Osteocyte (in vitro differentiated cells): ENCODE measurements around the gene UBASH3A. TPM values are rescaled to one million over a fixed set of nuclear protein-coding genes. Genes with fewer than 3 reads are reported as not detected.

Experiments used
- DNase-seq: peaks from one replicate; pipeline ENCODE4 v3.0.0; 2021; ENCODE audit warnings: mixed read lengths; ENCODE audit not compliant: unreplicated experiment; ENCODE audit errors: extremely low spot score
- H3K27ac Mint-ChIP-seq: one replicate; pipeline ENCODE4 v1.8.0; 2021; ENCODE audit warnings: mild to moderate bottlenecking, mixed read lengths; ENCODE audit not compliant: unreplicated experiment
- H3K27me3 Mint-ChIP-seq: one replicate; pipeline ENCODE4 v1.8.0; 2021; ENCODE audit warnings: mixed read lengths; ENCODE audit not compliant: unreplicated experiment
- H3K36me3 Mint-ChIP-seq: one replicate; pipeline ENCODE4 v1.8.0; 2021; ENCODE audit warnings: mixed read lengths; ENCODE audit not compliant: unreplicated experiment
- H3K4me1 Mint-ChIP-seq: one replicate; pipeline ENCODE4 v1.8.0; 2021; ENCODE audit warnings: mixed read lengths; ENCODE audit not compliant: unreplicated experiment
- H3K4me3 Mint-ChIP-seq: one replicate; pipeline ENCODE4 v1.8.0; 2021; ENCODE audit warnings: mild to moderate bottlenecking, moderate library complexity, mixed read lengths; ENCODE audit not compliant: unreplicated experiment
- H3K9me3 Mint-ChIP-seq: one replicate; pipeline ENCODE4 v1.8.0; 2021; ENCODE audit warnings: mixed read lengths; ENCODE audit not compliant: unreplicated experiment
- total RNA-seq: library from RNA; stranded (reverse); gene quantifications from 2 replicates; pipeline ENCODE4 v1.2.1, GENCODE V29; 2021
- TF ChIP-seq, protein P1 (sequence below): fragments of 200-600 bp; sonication (generic); IDR thresholded peaks from 2 replicates; pipeline ENCODE4 v1.5.0; 2021; ENCODE audit warnings: antibody characterized with exemption, mild to moderate bottlenecking, moderate library complexity

UBASH3A gene
- total RNA-seq, 1 donor from 2014 or later = not detected

- no peak overlapping the region for H3K4me3 Mint-ChIP-seq
- no peaks in the 10 kb centered on the region for H3K9me3 Mint-ChIP-seq
- H3K36me3 Mint-ChIP-seq = no peaks in the 10 kb centered on the region
- H3K4me1 Mint-ChIP-seq = peaks cover 16% of the 10 kb centered on the region
- TF ChIP-seq, protein P1, sequence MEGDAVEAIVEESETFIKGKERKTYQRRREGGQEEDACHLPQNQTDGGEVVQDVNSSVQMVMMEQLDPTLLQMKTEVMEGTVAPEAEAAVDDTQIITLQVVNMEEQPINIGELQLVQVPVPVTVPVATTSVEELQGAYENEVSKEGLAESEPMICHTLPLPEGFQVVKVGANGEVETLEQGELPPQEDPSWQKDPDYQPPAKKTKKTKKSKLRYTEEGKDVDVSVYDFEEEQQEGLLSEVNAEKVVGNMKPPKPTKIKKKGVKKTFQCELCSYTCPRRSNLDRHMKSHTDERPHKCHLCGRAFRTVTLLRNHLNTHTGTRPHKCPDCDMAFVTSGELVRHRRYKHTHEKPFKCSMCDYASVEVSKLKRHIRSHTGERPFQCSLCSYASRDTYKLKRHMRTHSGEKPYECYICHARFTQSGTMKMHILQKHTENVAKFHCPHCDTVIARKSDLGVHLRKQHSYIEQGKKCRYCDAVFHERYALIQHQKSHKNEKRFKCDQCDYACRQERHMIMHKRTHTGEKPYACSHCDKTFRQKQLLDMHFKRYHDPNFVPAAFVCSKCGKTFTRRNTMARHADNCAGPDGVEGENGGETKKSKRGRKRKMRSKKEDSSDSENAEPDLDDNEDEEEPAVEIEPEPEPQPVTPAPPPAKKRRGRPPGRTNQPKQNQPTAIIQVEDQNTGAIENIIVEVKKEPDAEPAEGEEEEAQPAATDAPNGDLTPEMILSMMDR = no peak
- DNase-seq = no peak
- peaks cover 2% of the 10 kb centered on the region for H3K27me3 Mint-ChIP-seq
- no peak overlapping the region for H3K27ac Mint-ChIP-seq
Measured at GRCh38 chr21:42455754-42456440, 52.2 kb downstream of the UBASH3A start.

DNA sequence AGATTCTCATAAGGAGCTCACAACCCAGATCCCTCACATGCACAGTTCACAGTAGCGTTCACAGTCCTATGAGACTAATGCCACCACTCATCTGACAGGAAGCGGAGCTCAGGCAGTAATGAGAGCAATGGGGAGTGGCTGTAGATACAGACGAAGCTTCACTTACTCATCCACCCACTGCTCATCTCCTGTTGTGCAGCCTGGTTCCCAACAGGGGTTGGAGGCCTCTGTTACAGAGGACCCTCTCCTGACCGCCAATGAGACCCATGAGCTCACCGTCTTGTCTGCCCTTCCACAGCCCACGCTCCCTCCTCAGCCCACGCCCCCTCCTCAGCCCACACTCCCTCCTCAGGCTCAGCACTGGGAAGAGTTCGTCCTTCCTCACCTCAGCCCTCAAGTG is 52.8 kb downstream of the UBASH3A start:
- H3K27ac Mint-ChIP-seq = no peak overlapping the region

DNA sequence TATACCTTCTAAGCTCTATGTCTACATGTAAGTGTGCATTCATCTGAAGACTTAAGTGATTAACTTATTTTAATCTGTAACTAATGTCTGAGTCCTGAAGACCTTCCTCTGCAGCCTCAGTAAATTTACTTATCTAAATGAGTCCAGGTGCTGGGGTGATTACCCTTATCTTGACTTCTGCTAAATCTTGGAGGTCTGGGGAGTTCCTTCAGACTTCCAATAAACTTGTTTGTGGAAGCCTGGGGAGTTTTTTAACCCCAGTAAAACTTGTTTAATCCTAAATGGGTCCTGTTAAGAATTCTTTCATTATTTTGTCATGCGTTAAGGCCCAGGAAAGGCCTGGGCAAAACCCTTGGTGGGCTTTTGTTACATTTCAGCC is 55.4 kb downstream of the UBASH3A start:
- H3K27me3 Mint-ChIP-seq = peaks cover 5% of the 10 kb centered on the region
- H3K36me3 Mint-ChIP-seq = no peaks in the 10 kb centered on the region
- no peaks in the 10 kb centered on the region for H3K9me3 Mint-ChIP-seq
- no peak overlapping the region for H3K27ac Mint-ChIP-seq
- DNase-seq = no peak
- TF ChIP-seq, protein P1 = no peak
- peaks cover 10% of the 10 kb centered on the region for H3K4me1 Mint-ChIP-seq
- no peak overlapping the region for H3K4me3 Mint-ChIP-seq

More for the DNA sequence above, 52.8 kb downstream of the UBASH3A start:
- no peak for DNase-seq
- TF ChIP-seq, protein P1 = no peak
- no peaks in the 10 kb centered on the region for H3K36me3 Mint-ChIP-seq
- peaks cover 5% of the 10 kb centered on the region for H3K27me3 Mint-ChIP-seq
- peaks cover 16% of the 10 kb centered on the region for H3K4me1 Mint-ChIP-seq
- no peak overlapping the region for H3K4me3 Mint-ChIP-seq
- H3K9me3 Mint-ChIP-seq = no peaks in the 10 kb centered on the region

- no peak overlapping the region for H3K27ac Mint-ChIP-seq
- no peak for DNase-seq
- peaks cover 3% of the 10 kb centered on the region for H3K27me3 Mint-ChIP-seq
- H3K36me3 Mint-ChIP-seq = no peaks in the 10 kb centered on the region
- TF ChIP-seq, protein P1 = no peak
- H3K4me3 Mint-ChIP-seq = no peak overlapping the region
- no peaks in the 10 kb centered on the region for H3K9me3 Mint-ChIP-seq
- H3K4me1 Mint-ChIP-seq = peaks cover 7% of the 10 kb centered on the region
Measured at GRCh38 chr21:42459546-42460215, 56.0 kb downstream of the UBASH3A start.

DNA sequence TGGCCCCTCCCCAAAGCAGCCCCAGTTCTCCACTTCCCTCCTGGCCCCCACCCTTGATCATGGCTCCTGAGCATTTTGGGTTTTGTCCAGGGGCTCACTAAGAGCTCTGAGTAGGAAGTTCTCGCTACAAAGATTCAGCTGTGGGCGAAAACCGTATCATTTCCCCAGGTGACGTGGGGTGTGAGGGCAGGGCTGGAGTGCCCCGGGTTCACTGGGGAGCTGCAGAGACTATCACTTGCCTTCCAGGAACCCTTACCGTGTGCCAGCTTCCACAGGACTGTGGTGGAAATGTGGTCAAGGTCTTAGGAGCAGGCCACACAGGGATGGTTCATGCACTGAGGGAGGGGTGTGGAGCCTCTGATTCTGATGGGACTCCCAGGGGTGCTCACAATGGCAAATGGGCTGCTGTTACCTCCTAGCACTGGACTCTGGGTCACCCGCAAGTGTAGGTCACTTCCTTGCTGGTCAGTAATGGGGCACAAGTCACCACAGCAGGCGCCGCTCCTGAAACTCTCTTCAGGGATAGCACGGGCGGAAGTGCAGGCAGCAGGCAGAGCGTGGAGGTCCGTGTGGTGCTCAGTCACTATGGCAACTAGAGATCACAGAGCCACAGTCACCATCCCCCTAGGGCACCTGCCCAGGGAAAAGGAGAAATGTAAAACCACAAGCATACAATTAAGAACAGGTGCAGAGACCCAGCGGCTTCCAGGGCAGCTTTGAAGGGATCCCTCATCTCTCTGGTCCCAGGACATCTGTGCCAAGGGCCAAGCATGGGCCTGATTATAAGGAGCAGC is 56.9 kb downstream of the UBASH3A start:
- Mint-ChIP-seq H3K9me3 (no peaks in the 10 kb centered on the region), H3K27ac (no peak overlapping the region), H3K4me3 (no peak overlapping the region), H3K27me3 (peaks cover 3% of the 10 kb centered on the region), H3K4me1 (peaks cover 16% of the 10 kb centered on the region), H3K36me3 (no peaks in the 10 kb centered on the region)
- TF ChIP-seq, protein P1 = no peak
- DNase-seq = no peak
